BE2C (cell line): ENCODE data around the gene PPP1R15A.
"Not testable (repeated sequence)": the region's sequence is repeated elsewhere in the genome, so short reads cannot be mapped to it uniquely, and the experiment has no call there.

Experiments used
- DNase-seq: peaks from one replicate; pipeline ENCODE4 v3.0.0-alpha.2; 2020
- H3K27me3 ChIP-seq: fragments of 250-450 bp; sonication (Bioruptor Pico); 2 replicates; pipeline ENCODE4 v1.5.1; 2020; ENCODE audit warnings: mild to moderate bottlenecking
- H3K36me3 ChIP-seq: fragments of 250-450 bp; sonication (Bioruptor Pico); 2 replicates; pipeline ENCODE4 v1.5.1; 2020; ENCODE audit warnings: mild to moderate bottlenecking
- H3K4me1 ChIP-seq: fragments of 250-450 bp; sonication (Bioruptor Pico); 2 replicates; pipeline ENCODE4 v1.5.1; 2020
- H3K4me3 ChIP-seq: 2 replicates; pipeline ENCODE4 v1.5.1; 2011; ENCODE audit warnings: low read depth, low read length
- H3K9me3 ChIP-seq: fragments of 250-450 bp; sonication (Bioruptor Pico); 2 replicates; pipeline ENCODE4 v1.5.1; 2020
- TF ChIP-seq, protein P1 (sequence below): IDR thresholded peaks from 2 replicates; pipeline ENCODE4 v1.5.1; 2012; ENCODE audit warnings: mild to moderate bottlenecking, low read depth, low read length

The PPP1R15A gene

DNA sequence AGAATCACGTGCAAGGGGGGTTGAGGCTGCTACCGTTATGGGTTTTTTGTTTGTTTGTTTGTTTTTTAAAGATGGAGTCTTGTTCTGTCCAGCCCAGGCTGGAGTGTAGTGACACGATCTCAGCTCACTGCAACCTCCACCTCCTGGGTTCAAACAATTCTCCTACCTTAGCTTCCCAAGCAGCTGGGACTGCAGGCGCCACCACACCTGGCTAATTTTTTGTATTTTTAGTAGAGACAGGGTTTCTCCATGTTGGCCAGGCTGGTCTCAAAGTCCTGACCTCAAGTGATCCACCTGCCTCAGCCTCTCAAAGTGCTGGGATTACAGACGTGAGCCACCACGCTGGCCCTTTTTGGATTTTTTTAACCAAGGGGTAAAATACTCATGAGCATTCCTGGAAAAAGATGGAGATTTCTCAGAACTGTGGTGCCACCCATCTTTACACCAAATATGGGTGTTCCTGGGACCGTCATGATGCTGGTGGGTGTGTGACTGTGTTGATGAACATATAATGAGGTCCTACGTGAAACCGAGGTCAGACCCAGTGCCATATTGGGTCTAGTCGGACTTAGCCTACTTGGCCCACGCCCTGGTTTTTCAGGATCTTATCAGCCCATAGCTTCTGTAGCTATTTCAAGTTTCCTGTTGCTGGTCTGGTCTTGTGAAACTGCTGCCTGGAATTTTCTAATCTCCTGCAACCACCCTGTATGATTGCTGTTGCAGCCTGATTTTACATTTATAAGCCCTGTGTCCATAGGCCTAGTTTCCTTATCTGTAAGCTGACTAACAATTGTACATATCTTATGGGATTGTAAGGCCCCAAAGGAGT, 6.2 kb downstream of the PPP1R15A start:
- Histone ChIP-seq H3K9me3 (no peaks in the 10 kb centered on the region), H3K4me1 (peaks cover 7% of the 10 kb centered on the region), H3K4me3 (no peak overlapping the region), H3K27me3 (no peaks in the 10 kb centered on the region), H3K36me3 (no peaks in the 10 kb centered on the region; the same call in 1 of the 2 replicates)
- TF ChIP-seq, protein P1, sequence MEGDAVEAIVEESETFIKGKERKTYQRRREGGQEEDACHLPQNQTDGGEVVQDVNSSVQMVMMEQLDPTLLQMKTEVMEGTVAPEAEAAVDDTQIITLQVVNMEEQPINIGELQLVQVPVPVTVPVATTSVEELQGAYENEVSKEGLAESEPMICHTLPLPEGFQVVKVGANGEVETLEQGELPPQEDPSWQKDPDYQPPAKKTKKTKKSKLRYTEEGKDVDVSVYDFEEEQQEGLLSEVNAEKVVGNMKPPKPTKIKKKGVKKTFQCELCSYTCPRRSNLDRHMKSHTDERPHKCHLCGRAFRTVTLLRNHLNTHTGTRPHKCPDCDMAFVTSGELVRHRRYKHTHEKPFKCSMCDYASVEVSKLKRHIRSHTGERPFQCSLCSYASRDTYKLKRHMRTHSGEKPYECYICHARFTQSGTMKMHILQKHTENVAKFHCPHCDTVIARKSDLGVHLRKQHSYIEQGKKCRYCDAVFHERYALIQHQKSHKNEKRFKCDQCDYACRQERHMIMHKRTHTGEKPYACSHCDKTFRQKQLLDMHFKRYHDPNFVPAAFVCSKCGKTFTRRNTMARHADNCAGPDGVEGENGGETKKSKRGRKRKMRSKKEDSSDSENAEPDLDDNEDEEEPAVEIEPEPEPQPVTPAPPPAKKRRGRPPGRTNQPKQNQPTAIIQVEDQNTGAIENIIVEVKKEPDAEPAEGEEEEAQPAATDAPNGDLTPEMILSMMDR: no peak
- no peak for DNase-seq

DNA sequence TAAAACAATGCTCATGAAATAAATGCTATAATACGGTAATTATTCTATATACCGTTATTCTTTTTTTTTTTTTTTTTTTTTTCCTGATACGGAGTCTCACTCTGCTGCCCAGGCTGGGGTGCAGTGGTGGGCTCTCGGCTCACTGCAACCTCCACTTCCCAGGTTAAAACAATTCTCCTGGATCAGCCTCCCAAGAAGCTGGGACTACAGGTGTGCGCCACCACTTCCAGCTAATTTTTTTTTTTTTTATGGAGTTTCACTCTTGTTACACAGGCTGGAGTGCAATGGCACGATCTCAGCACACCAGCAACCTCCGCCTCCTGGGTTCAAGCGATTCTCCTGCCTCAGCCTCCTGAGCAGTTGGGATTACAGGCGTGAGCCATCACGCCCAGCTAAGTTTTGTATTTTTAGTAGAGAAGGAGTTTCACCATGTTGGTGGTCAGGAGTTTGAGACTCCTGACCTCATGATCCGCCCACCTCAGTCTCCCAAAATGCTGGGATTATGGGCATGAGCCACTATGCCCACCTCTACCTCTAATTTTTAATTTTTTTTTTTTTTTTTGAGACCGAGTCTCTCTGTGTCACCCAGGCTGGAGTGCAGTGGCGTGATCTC, 6.9 kb downstream of the PPP1R15A start:
- H3K4me3 ChIP-seq: no peak overlapping the region
- H3K9me3 ChIP-seq: no peaks in the 10 kb centered on the region
- DNase-seq: no peak
- no peaks in the 10 kb centered on the region for H3K27me3 ChIP-seq
- H3K4me1 ChIP-seq: peaks cover 6% of the 10 kb centered on the region; the same call in 1 of the 2 replicates
- H3K36me3 ChIP-seq: no peaks in the 10 kb centered on the region; the same call in 1 of the 2 replicates
- TF ChIP-seq, protein P1: no peak

DNA sequence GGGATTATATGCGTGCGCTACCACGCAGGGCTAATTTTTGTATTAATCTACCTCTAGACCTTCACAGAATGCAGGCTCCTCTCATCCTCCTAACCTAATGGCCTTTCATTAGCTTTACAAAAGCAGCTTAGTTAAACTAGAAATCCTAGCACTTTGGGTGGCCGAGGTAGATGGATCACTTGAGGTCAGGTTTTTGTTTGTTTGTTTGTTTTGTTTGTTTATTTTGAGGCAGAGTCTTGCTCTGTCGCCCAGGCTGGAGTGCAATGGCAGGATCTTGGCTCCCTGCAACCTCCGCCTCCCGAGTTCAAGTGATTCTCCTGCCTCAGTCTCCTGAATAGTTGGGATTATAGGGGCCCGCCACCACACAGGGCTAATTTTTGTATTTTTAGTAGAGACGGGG, 7.5 kb downstream of the PPP1R15A start:
- not testable (repeated sequence) for DNase-seq, H3K36me3 ChIP-seq, H3K4me3 ChIP-seq, H3K27me3 ChIP-seq, H3K9me3 ChIP-seq, H3K4me1 ChIP-seq

DNA sequence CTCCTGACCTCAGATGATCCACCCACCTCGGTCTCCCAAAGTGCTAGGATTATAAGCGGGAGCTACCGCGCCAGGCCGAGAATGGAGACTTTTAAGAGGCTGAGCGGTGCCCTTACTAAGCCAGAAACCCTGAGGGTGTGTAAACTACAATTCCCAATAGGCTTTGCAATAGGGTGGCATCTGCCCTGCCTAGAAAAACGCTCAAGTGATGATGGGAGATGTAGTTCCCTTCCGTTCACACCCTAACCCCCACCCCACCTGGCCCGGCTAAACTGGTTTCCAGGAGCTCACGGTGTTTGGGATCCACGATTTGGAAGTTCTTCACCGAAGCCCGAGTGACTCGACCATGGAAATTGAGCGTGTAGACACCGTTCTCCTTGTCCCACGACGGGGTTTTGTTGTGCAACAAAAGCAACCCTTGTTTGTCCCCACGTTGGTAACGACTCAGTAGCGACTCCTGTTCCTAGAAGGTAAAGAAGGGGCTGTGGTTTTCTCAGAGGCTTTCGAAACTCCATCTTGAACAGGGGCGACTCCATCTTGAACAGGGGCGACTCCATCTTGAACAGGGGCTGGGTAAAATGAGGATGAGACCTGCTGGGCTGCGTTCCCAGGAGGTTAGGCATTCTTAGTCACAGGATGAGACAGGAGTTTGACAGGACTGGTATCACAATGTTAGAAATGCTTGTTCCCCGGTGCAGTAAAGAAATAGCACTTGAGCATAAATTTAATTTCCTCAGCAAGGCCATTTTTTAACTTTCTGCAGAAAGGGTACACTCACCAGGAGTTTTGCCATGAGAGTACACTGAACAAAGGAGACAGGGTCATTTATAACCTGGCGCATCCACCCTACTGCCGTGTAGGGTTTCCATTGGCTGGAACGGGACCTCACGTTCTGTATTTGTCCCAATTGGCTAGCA, 9.8 kb downstream of the PPP1R15A start:
- Histone ChIP-seq H3K27me3 (no peaks in the 10 kb centered on the region), H3K4me1 (peaks cover 4% of the 10 kb centered on the region; the same call in 1 of the 2 replicates), H3K9me3 (no peaks in the 10 kb centered on the region), H3K36me3 (no peaks in the 10 kb centered on the region), H3K4me3 (no peak overlapping the region)
- TF ChIP-seq, protein P1: no peak
- no peak for DNase-seq

DNA sequence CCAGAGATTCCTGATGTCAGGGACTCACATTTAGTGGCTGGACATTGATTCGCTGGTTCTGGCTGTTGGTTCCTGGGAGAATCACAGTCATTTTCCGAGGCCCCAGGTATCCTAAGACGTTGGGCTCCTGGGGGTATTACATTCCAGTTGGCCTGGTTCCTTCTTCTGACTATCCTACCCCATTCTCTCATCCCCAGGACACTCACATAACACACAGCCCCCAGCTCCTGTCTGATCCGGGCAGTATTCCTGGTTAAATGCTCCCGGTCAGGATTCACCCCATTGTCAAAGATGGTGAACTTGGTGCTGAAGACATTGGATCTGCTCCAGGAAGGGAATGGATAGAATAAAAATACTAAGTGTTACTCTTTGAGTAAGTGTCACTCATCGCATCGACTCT, 11.5 kb downstream of the PPP1R15A start:
- TF ChIP-seq, protein P1: no peak
- Histone ChIP-seq H3K4me3 (no peak overlapping the region), H3K4me1 (peaks cover under 1% of the 10 kb centered on the region; the same call in 1 of the 2 replicates), H3K36me3 (no peaks in the 10 kb centered on the region), H3K9me3 (no peaks in the 10 kb centered on the region), H3K27me3 (no peaks in the 10 kb centered on the region)
- DNase-seq: no peak

DNA sequence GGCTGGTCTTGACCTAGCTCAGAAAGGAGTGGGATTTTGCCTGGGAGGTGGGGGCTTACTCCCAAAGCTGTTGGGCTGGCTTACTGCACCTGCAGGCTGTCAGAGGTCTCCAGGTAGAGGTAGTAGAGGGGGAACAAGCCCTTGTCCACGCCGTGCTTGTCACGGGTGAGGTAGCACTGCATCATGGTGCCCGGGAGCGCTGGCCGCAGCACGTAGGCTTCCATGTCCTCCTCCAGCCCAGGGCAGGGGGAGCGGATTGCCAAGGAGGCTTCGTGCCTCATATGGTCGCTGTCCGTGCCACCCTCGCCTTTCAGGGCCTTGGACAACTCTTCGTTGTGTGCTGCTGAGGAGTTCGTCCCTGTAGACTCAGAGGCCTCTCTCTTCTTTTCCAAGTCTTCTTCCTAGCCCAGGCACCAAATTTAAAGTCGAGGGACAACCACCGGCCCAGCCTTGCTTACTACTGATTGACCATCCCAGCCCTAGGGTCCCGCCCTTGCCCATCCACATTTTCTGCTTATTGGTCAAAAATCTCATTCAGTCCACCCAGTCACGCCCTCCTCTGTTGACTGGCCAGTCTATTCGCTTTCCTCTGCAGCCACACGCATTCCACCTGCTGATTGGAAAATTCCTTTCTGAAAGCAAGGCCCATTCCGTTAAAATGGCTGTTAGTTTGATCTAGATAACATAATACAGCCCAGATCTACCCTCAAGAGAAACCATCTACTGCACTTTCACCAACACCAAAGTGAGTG, 15.8 kb downstream of the PPP1R15A start:
- Histone ChIP-seq H3K4me1 (no peaks in the 10 kb centered on the region), H3K36me3 (no peaks in the 10 kb centered on the region), H3K4me3 (no peak overlapping the region), H3K27me3 (no peaks in the 10 kb centered on the region), H3K9me3 (no peaks in the 10 kb centered on the region)
- DNase-seq: no peak
- TF ChIP-seq, protein P1: no peak

DNA sequence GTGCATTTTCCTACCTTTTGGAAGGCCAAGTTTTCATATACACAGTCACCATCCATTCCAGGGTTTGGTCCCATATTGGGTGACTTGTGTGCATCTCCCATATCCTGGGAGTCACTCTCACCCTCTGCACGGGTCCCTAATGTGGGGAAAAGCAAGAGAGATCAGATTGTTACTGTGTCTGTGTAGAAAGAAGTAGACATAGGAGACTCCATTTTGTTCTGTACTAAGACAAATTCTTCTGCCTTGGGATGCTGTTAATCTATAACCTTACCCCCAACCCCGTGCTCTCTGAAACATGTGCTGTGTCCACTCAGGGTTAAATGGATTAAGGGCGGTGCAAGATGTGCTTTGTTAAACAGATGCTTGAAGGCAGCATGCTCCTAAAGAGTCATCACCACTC, 17.3 kb downstream of the PPP1R15A start:
- H3K4me1 ChIP-seq, DNase-seq, H3K27me3 ChIP-seq, H3K36me3 ChIP-seq, H3K9me3 ChIP-seq, H3K4me3 ChIP-seq: not testable (repeated sequence)
